Endothelial cell of umbilical vein (primary cell): ENCODE data around the gene FGF12.

Experiments
- EZH2 ChIP-seq: IDR thresholded peaks from 2 replicates; pipeline ENCODE4 v1.6.1; 2012; ENCODE audit warnings: borderline replicate concordance, low read depth, mild to moderate bottlenecking, moderate library complexity, low read length, inconsistent platforms; ENCODE audit not compliant: severe bottlenecking
- GATA2 ChIP-seq: IDR thresholded peaks from 2 replicates; pipeline ENCODE4 v1.7.0; 2011; ENCODE audit warnings: low read depth, mild to moderate bottlenecking, moderate library complexity, mixed read lengths, low read length; ENCODE audit not compliant: insufficient read length, insufficient read depth
- POLR2A ChIP-seq: IDR thresholded peaks from 2 replicates; pipeline ENCODE4 v1.6.1; 2012; ENCODE audit warnings: low read depth, mild to moderate bottlenecking, control low read depth, low read length
- POLR2AphosphoS5 ChIP-seq: IDR thresholded peaks from 2 replicates; pipeline ENCODE4 v1.6.1; 2012; ENCODE audit warnings: low read depth, mild to moderate bottlenecking, control low read depth, low read length, moderate library complexity; ENCODE audit not compliant: insufficient read depth
- TF ChIP-seq, protein P1 (sequence below), 2 donors: IDR thresholded peaks; 1 replicate in 1 of 2; 2 replicates in 1 of 2; pipeline ENCODE4 v1.5.1; 2011; ENCODE audit warnings: low read length in 2 of 2, mild to moderate bottlenecking in 2 of 2, moderate library complexity in 2 of 2, control low read depth in 1 of 2, inconsistent platforms in 1 of 2, low read depth in 1 of 2; ENCODE audit not compliant: insufficient read depth in 1 of 2; ENCODE audit errors: extremely low read depth in 1 of 2
- TF ChIP-seq, protein P2 (sequence below): IDR thresholded peaks from 2 replicates; pipeline ENCODE4 v1.6.1; 2011; ENCODE audit not compliant: insufficient read depth, insufficient read length

GRCh38 chr3:192229866-192230265, 497.5 kb downstream of the FGF12 start:
- TF ChIP-seq, protein P1, sequence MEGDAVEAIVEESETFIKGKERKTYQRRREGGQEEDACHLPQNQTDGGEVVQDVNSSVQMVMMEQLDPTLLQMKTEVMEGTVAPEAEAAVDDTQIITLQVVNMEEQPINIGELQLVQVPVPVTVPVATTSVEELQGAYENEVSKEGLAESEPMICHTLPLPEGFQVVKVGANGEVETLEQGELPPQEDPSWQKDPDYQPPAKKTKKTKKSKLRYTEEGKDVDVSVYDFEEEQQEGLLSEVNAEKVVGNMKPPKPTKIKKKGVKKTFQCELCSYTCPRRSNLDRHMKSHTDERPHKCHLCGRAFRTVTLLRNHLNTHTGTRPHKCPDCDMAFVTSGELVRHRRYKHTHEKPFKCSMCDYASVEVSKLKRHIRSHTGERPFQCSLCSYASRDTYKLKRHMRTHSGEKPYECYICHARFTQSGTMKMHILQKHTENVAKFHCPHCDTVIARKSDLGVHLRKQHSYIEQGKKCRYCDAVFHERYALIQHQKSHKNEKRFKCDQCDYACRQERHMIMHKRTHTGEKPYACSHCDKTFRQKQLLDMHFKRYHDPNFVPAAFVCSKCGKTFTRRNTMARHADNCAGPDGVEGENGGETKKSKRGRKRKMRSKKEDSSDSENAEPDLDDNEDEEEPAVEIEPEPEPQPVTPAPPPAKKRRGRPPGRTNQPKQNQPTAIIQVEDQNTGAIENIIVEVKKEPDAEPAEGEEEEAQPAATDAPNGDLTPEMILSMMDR (IDR thresholded peaks at IDR 0.05; ENCODE audit: extremely low read depth in 1 of 2, insufficient read depth in 1 of 2, low read depth in 1 of 2, low read length in 2 of 2) = no peak
- TF ChIP-seq, protein P2, sequence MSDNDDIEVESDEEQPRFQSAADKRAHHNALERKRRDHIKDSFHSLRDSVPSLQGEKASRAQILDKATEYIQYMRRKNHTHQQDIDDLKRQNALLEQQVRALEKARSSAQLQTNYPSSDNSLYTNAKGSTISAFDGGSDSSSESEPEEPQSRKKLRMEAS = no peak
- TF ChIP-seq EZH2 (no peak), POLR2A (no peak), POLR2AphosphoS5 (no peak), GATA2 (no peak)
